Occipital lobe (tissue), 2 donors: Measurements from ENCODE around the gene CSRNP3. TPM values are rescaled to one million over a fixed set of nuclear protein-coding genes. Genes with fewer than 3 reads are reported as not detected.
A peak's percentile ranks its signal among the peaks of the same experiment; 100 is the strongest.

Experiments used
- DNase-seq: peaks from one replicate; lab custom pipeline; 2025; lab: John Stamatoyannopoulos, UW
- total RNA-seq: library from RNA; depleted of rRNA; stranded (reverse); fragments of >200 nt; gene quantifications from one replicate; pipeline ENCODE4 v1.2.3, GENCODE V29; 2014

The CSRNP3 gene
- total RNA-seq, 1 donor from 2014 or later: 246 TPM

GRCh38 chr2:165539985-165540384 lies 70.5 kb downstream of the CSRNP3 start:
- no peak for DNase-seq

- no peak for DNase-seq
Observed at GRCh38 chr2:165544897-165545296, 75.4 kb downstream of the CSRNP3 start.

- DNase-seq: no peak
Observed at GRCh38 chr2:165547900-165548299, 78.4 kb downstream of the CSRNP3 start.

GRCh38 chr2:165549619-165550018 lies 80.1 kb downstream of the CSRNP3 start:
- no peak for DNase-seq

- no peak for DNase-seq
Observed at GRCh38 chr2:165558832-165559231, 89.3 kb downstream of the CSRNP3 start.

- no peak for DNase-seq
Observed at GRCh38 chr2:165560377-165560988, 91.0 kb downstream of the CSRNP3 start.

- no peak for DNase-seq
Observed at GRCh38 chr2:165561516-165561915, 92.0 kb downstream of the CSRNP3 start.

- no peak for DNase-seq
Observed at GRCh38 chr2:165562233-165562632, 92.7 kb downstream of the CSRNP3 start.

GRCh38 chr2:165563468-165564225 lies 94.1 kb downstream of the CSRNP3 start:
- no peak for DNase-seq

GRCh38 chr2:165566008-165566407 lies 96.5 kb downstream of the CSRNP3 start:
- no peak for DNase-seq

GRCh38 chr2:165567273-165567672 lies 97.8 kb downstream of the CSRNP3 start:
- no peak for DNase-seq

GRCh38 chr2:165568361-165568760 lies 98.9 kb downstream of the CSRNP3 start:
- no peak for DNase-seq

- DNase-seq: no peak
Observed at GRCh38 chr2:165571477-165571876, 102.0 kb downstream of the CSRNP3 start.

GRCh38 chr2:165572151-165572550 lies 102.7 kb downstream of the CSRNP3 start:
- DNase-seq: peak; percentile 61

- peak; percentile 61 for DNase-seq
Observed at GRCh38 chr2:165573534-165574461, 104.3 kb downstream of the CSRNP3 start.

- no peak for DNase-seq
Observed at GRCh38 chr2:165575044-165575615, 105.6 kb downstream of the CSRNP3 start.

GRCh38 chr2:165576409-165577154 lies 107.1 kb downstream of the CSRNP3 start:
- DNase-seq: no peak

GRCh38 chr2:165582409-165582808 lies 112.9 kb downstream of the CSRNP3 start:
- DNase-seq: no peak

- DNase-seq: no peak
Observed at GRCh38 chr2:165582863-165583506, 113.5 kb downstream of the CSRNP3 start.

GRCh38 chr2:165584126-165584654 lies 114.7 kb downstream of the CSRNP3 start:
- DNase-seq: no peak
